H9 (cell line): ENCODE data around the gene FGR. TPM values are rescaled to one million over a fixed set of nuclear protein-coding genes. Genes with fewer than 3 reads are reported as not detected.

Experiments
- DNase-seq: peaks from one replicate; pipeline ENCODE4 v3.0.0-alpha.2; 2017
- H2AFZ ChIP-seq: one replicate; pipeline ENCODE4 v1.6.1; 2013; ENCODE audit warnings: mild to moderate bottlenecking, low read length, control low read depth, moderate library complexity
- H2AK5ac ChIP-seq: 2 replicates; pipeline ENCODE4 v1.6.1; 2013; ENCODE audit warnings: low read length, control low read depth, mixed read lengths; ENCODE audit not compliant: insufficient read length
- H2BK120ac ChIP-seq: one replicate; pipeline ENCODE4 v1.6.1; 2013; ENCODE audit warnings: low read depth, mild to moderate bottlenecking, low read length, control low read depth, inconsistent platforms; ENCODE audit not compliant: poor library complexity, severe bottlenecking
- H2BK12ac ChIP-seq: 2 replicates; pipeline ENCODE4 v1.6.1; 2013; ENCODE audit warnings: low read length, control low read depth, mixed read lengths, low read depth; ENCODE audit not compliant: insufficient read length
- H2BK15ac ChIP-seq: 2 replicates; pipeline ENCODE4 v1.6.1; 2013; ENCODE audit warnings: low read depth, low read length, control low read depth
- H2BK20ac ChIP-seq: one replicate; pipeline ENCODE4 v1.6.1; 2013; ENCODE audit warnings: low read depth, mild to moderate bottlenecking, low read length, control low read depth, inconsistent platforms; ENCODE audit not compliant: poor library complexity, severe bottlenecking
- H2BK5ac ChIP-seq: 2 replicates; pipeline ENCODE4 v1.6.1; 2013; ENCODE audit warnings: low read length, control low read depth, mixed read lengths; ENCODE audit not compliant: insufficient read length
- H3K14ac ChIP-seq: 2 replicates; pipeline ENCODE4 v1.6.1; 2013; ENCODE audit warnings: low read length, control low read depth; ENCODE audit not compliant: insufficient read depth
- H3K18ac ChIP-seq: 2 replicates; pipeline ENCODE4 v1.6.1; 2013; ENCODE audit warnings: low read depth, mild to moderate bottlenecking, mixed read lengths, low read length, control low read depth; ENCODE audit not compliant: insufficient read length
- H3K23ac ChIP-seq: 2 replicates; pipeline ENCODE4 v1.6.1; 2013; ENCODE audit warnings: low read length, control low read depth, mixed read lengths, low read depth; ENCODE audit not compliant: insufficient read length
- H3K23me2 ChIP-seq: 2 replicates; pipeline ENCODE4 v1.6.1; 2013; ENCODE audit warnings: low read depth, mild to moderate bottlenecking, mixed read lengths, low read length, control low read depth; ENCODE audit not compliant: insufficient read length, poor library complexity, severe bottlenecking
- H3K27ac ChIP-seq: 2 replicates; pipeline ENCODE4 v1.5.1; 2013; ENCODE audit warnings: low read length, control low read depth, mixed read lengths, low read depth; ENCODE audit not compliant: insufficient read length
- H3K27me3 ChIP-seq: 2 replicates; pipeline ENCODE4 v1.6.1; 2013; ENCODE audit warnings: low read length, control low read depth, inconsistent platforms; ENCODE audit not compliant: insufficient read depth
- H3K4ac ChIP-seq: 2 replicates; pipeline ENCODE4 v1.6.1; 2013; ENCODE audit warnings: low read depth, mild to moderate bottlenecking, control low read depth, inconsistent platforms, low read length, moderate library complexity
- H3K4me1 ChIP-seq: 2 replicates; pipeline ENCODE4 v1.6.1; 2013; ENCODE audit warnings: low read length, control low read depth, inconsistent platforms; ENCODE audit not compliant: insufficient read depth
- H3K4me2 ChIP-seq: 2 replicates; pipeline ENCODE4 v1.6.1; 2013; ENCODE audit warnings: low read length, control low read depth, mixed read lengths; ENCODE audit not compliant: insufficient read length, insufficient read depth
- H3K56ac ChIP-seq: 2 replicates; pipeline ENCODE4 v1.6.1; 2013; ENCODE audit warnings: low read depth, mild to moderate bottlenecking, mixed read lengths, low read length, control low read depth; ENCODE audit not compliant: insufficient read length
- H3K79me1 ChIP-seq: 2 replicates; pipeline ENCODE4 v1.6.1; 2013; ENCODE audit warnings: low read depth, mild to moderate bottlenecking, moderate library complexity, low read length, control low read depth, inconsistent platforms; ENCODE audit not compliant: insufficient read depth, poor library complexity, severe bottlenecking
- H3K79me2 ChIP-seq: 2 replicates; pipeline ENCODE4 v1.6.1; 2013; ENCODE audit warnings: low read length, control low read depth, inconsistent platforms; ENCODE audit not compliant: insufficient read depth
- H3K9ac ChIP-seq: 2 replicates; pipeline ENCODE4 v1.6.1; 2013; ENCODE audit warnings: low read length, control low read depth, mixed read lengths; ENCODE audit not compliant: insufficient read length; ENCODE audit errors: extremely low read depth
- H3K9me3 ChIP-seq: one replicate; pipeline ENCODE4 v1.6.1; 2013; ENCODE audit warnings: low read depth, low read length, inconsistent platforms; ENCODE audit not compliant: control insufficient read depth
- H3T11ph ChIP-seq: one replicate; pipeline ENCODE4 v1.6.1; 2013; ENCODE audit warnings: mild to moderate bottlenecking, low read length, control low read depth, inconsistent platforms
- H4K20me1 ChIP-seq: one replicate; pipeline ENCODE4 v1.6.1; 2013; ENCODE audit not compliant: control insufficient read depth, insufficient read length, insufficient read depth
- H4K5ac ChIP-seq: 2 replicates; pipeline ENCODE4 v1.6.1; 2013; ENCODE audit warnings: low read depth, mild to moderate bottlenecking, mixed read lengths, low read length, control low read depth; ENCODE audit not compliant: insufficient read length
- H4K8ac ChIP-seq: replicated peaks from 2 replicates; pipeline ENCODE4 v1.6.1; 2013; ENCODE audit warnings: low read length, control low read depth, mixed read lengths, low read depth; ENCODE audit not compliant: insufficient read length
- H4K91ac ChIP-seq: 2 replicates; pipeline ENCODE4 v1.6.1; 2013; ENCODE audit warnings: low read depth, mild to moderate bottlenecking, moderate library complexity, mixed read lengths, low read length, control low read depth; ENCODE audit not compliant: insufficient read length
- H3K27ac Mint-ChIP-seq, 3 experiments: 2 replicates in 2 of 3; 3 replicates in 1 of 3; pipeline ENCODE4 v1.8.0; 2020 to 2021; ENCODE audit warnings: mixed read lengths in 3 of 3, mild to moderate bottlenecking in 1 of 3, moderate library complexity in 1 of 3
- H3K27me3 Mint-ChIP-seq: 2 replicates; pipeline ENCODE4 v1.8.0; 2021; ENCODE audit warnings: low read depth, mild to moderate bottlenecking, moderate library complexity, mixed read lengths
- H3K36me3 Mint-ChIP-seq, 3 experiments: 2 replicates in 2 of 3; 3 replicates in 1 of 3; pipeline ENCODE4 v1.8.0; 2020 to 2021; ENCODE audit warnings: low read depth in 3 of 3, mixed read lengths in 3 of 3; ENCODE audit not compliant: insufficient read depth in 1 of 3
- H3K4me1 Mint-ChIP-seq, 2 experiments: 2 replicates each; pipeline ENCODE4 v1.8.0; 2020; ENCODE audit warnings: mixed read lengths in 2 of 2
- H3K4me3 Mint-ChIP-seq, 2 experiments: 2 replicates in 1 of 2; 3 replicates in 1 of 2; pipeline ENCODE4 v1.8.0; 2020 to 2021; ENCODE audit warnings: mild to moderate bottlenecking in 2 of 2, mixed read lengths in 2 of 2, moderate library complexity in 1 of 2
- H3K9me3 Mint-ChIP-seq, 2 experiments: 2 replicates in 1 of 2; 3 replicates in 1 of 2; pipeline ENCODE4 v1.8.0; 2020; ENCODE audit warnings: mild to moderate bottlenecking in 2 of 2, mixed read lengths in 2 of 2, moderate library complexity in 1 of 2
- CTCF ChIP-seq: fragments of 200-600 bp; sonication (generic); conservative IDR thresholded peaks from 3 replicates; pipeline ENCODE4 v1.8.0; 2021; ENCODE audit warnings: antibody characterized with exemption, mild to moderate bottlenecking
- WGBS: extraction: QIAGEN DNeasy Blood & Tissue Kit; methylation state at CpG from one replicate; pipeline ENCODE4 v1.1.7; 2013; ENCODE audit warnings: missing lambda C conversion rate, low lambda C conversion rate, mixed read lengths; ENCODE audit not compliant: insufficient read length; ENCODE audit errors: extremely low coverage; 5-methylcytosine and 5-hydroxymethylcytosine counted together
- total RNA-seq: library from RNA; stranded (reverse); gene quantifications from 2 replicates; pipeline ENCODE4 v1.2.1, GENCODE V29; 2021

FGR gene
- total RNA-seq, 1 experiment from 2014 or later = not detected

- H3K14ac ChIP-seq = no peak overlapping the region
- H2AFZ ChIP-seq = no peak overlapping the region
- H3K27me3 ChIP-seq = no peaks in the 10 kb centered on the region
- no peaks in the 10 kb centered on the region for H3K9me3 ChIP-seq
- H3K27ac ChIP-seq = no peak overlapping the region
- H2BK120ac ChIP-seq = no peak overlapping the region
- peaks cover 62 to 66% of the 10 kb centered on the region in 2 experiments for H3K4me1 Mint-ChIP-seq
- H4K20me1 ChIP-seq = no peaks in the 10 kb centered on the region
- no peak overlapping the region for H3K4ac ChIP-seq
- no peaks in the 10 kb centered on the region; the same call in none of the 2 replicates for H3K27me3 Mint-ChIP-seq
- no peaks in the 10 kb centered on the region for H3K36me3 Mint-ChIP-seq
- H3K9me3 Mint-ChIP-seq = no peaks in the 10 kb centered on the region
- H2BK5ac ChIP-seq = no peak overlapping the region
- H2BK12ac ChIP-seq = no peak overlapping the region
- no peak overlapping the region for H3K23ac ChIP-seq
- H2BK20ac ChIP-seq = no peak overlapping the region
- no peaks in the 10 kb centered on the region for H3K79me1 ChIP-seq
- H3K4me2 ChIP-seq = peak overlapping the region; percentile 35
- no peak overlapping the region for H4K5ac ChIP-seq
- H4K91ac ChIP-seq = no peak overlapping the region
- H3K56ac ChIP-seq = no peak overlapping the region
- peaks cover 5% of the 10 kb centered on the region for H3K23me2 ChIP-seq
- no peak overlapping the region for H3K9ac ChIP-seq
- H3K4me3 Mint-ChIP-seq = peak overlapping the region; percentile 52 to 73
- no peak overlapping the region for H2BK15ac ChIP-seq
- H3K4me1 ChIP-seq = peaks cover 29% of the 10 kb centered on the region
- no peaks in the 10 kb centered on the region for H3K79me2 ChIP-seq
- H3T11ph ChIP-seq = no peak overlapping the region
- H2AK5ac ChIP-seq = no peak overlapping the region
- no peak overlapping the region for H3K18ac ChIP-seq
- no peak for TF ChIP-seq CTCF
- H3K27ac Mint-ChIP-seq = peak overlapping the region; percentile 86 to 95 (median 93); a peak in 6 of 7 replicates
- DNase-seq = no peak
- WGBS = no CpG with 5 or more reads among the region's 8 CpGs
- H4K8ac ChIP-seq = no peak overlapping the region
Observed at GRCh38 chr1:27574001-27574781, 60.8 kb downstream of the FGR start.
